A673 (cell line): Measurements from ENCODE around the gene ZAR1L.

Experiments
- EZH2 ChIP-seq: fragments of 200-600 bp; sonication (generic); IDR thresholded peaks from 2 replicates; pipeline ENCODE4 v1.6.1; 2017; ENCODE audit warnings: borderline replicate concordance, low read depth, mild to moderate bottlenecking, mixed read lengths, antibody characterized with exemption, low read length; ENCODE audit not compliant: poor library complexity, severe bottlenecking
- TF ChIP-seq, protein P1 (sequence below): fragments of 300-800, 200-600 bp; sonication (generic); conservative IDR thresholded peaks from 2 replicates; pipeline ENCODE4 v1.5.1; 2017; ENCODE audit warnings: low read depth, mild to moderate bottlenecking, antibody characterized with exemption, low read length, moderate library complexity, mixed read lengths

DNA sequence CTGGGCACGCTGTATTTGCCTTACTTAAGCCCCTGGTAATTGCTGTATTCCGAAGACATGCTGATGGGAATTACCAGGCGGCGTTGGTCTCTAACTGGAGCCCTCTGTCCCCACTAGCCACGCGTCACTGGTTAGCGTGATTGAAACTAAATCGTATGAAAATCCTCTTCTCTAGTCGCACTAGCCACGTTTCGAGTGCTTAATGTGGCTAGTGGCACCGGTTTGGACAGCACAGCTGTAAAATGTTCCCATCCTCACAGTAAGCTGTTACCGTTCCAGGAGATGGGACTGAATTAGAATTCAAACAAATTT lies 821 bp upstream of the ZAR1L start:
- TF ChIP-seq EZH2: no peak
- TF ChIP-seq, protein P1, sequence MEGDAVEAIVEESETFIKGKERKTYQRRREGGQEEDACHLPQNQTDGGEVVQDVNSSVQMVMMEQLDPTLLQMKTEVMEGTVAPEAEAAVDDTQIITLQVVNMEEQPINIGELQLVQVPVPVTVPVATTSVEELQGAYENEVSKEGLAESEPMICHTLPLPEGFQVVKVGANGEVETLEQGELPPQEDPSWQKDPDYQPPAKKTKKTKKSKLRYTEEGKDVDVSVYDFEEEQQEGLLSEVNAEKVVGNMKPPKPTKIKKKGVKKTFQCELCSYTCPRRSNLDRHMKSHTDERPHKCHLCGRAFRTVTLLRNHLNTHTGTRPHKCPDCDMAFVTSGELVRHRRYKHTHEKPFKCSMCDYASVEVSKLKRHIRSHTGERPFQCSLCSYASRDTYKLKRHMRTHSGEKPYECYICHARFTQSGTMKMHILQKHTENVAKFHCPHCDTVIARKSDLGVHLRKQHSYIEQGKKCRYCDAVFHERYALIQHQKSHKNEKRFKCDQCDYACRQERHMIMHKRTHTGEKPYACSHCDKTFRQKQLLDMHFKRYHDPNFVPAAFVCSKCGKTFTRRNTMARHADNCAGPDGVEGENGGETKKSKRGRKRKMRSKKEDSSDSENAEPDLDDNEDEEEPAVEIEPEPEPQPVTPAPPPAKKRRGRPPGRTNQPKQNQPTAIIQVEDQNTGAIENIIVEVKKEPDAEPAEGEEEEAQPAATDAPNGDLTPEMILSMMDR: no peak
